ENCODE results near the gene SDR42E2. TPM values are rescaled to one million over a fixed set of nuclear protein-coding genes. Genes with fewer than 3 reads are reported as not detected.

The SDR42E2 gene
- total and polyA plus RNA-seq, 4 donors = 0.07 TPM; not detected in 3

GRCh38 chr16:22232277-22233036 is 70.2 kb downstream of the SDR42E2 start:
- Histone ChIP-seq H3K36me3 (ENCODE audit: control insufficient read depth in 4 of 4, insufficient read depth in 3 of 4, low read depth in 1 of 4, low read length in 3 of 4) (peaks cover 0 to 6% (median 3%) of the 10 kb centered on the region in 4 donors), H3K27me3 (ENCODE audit: control insufficient read depth in 4 of 4, insufficient read depth in 4 of 4, low read length in 3 of 4) (no peaks in the 10 kb centered on the region), H3K4me1 (ENCODE audit: control insufficient read depth in 4 of 4, insufficient read depth in 4 of 4, low read length in 3 of 4) (peaks cover 2 to 14% (median 11%) of the 10 kb centered on the region in 4 donors), H3K9me3 (ENCODE audit: control insufficient read depth in 4 of 4, low read length in 3 of 4) (no peaks in the 10 kb centered on the region), H3K4me3 (ENCODE audit: low read depth in 1 of 3, low read length in 3 of 3) (no peak overlapping the region), H3K9ac (ENCODE audit: low read depth in 1 of 2, low read length in 2 of 2) (peak overlapping the region in 1 of 2 donors; percentile 72), H3K27ac (ENCODE audit: low read depth in 1 of 2, low read length in 2 of 2) (peak overlapping the region; percentile 75 to 84)
- TF ChIP-seq HNF4G (IDR thresholded peaks at IDR 0.05) = peak; percentile 81
- TF ChIP-seq REST (IDR thresholded peaks at IDR 0.05) = peak; percentile 83
- peak; percentile 17 for TF ChIP-seq NR2F2 (IDR thresholded peaks at IDR 0.05)
- TF ChIP-seq HNF4A (conservative IDR thresholded peaks at IDR 0.05) = peak; percentile 93 to 95
- TF ChIP-seq CTCF (IDR thresholded peaks at IDR 0.05; ENCODE audit: low read depth, low read length, missing input control) = no peak
- TF ChIP-seq RXRA (IDR thresholded peaks at IDR 0.05) = peak; percentile 82 to 94
- no peak for TF ChIP-seq TAF1 (conservative IDR thresholded peaks at IDR 0.05)
- TF ChIP-seq SP1 (IDR thresholded peaks at IDR 0.05) = peak; percentile 97
- peak; percentile 34 to 53 for TF ChIP-seq RAD21 (IDR thresholded peaks at IDR 0.05)
- TF ChIP-seq EGR1 (IDR thresholded peaks at IDR 0.05; ENCODE audit: low read depth in 2 of 2) = peak; percentile 35 to 55
- TF ChIP-seq YY1 (IDR thresholded peaks at IDR 0.05) = peak; percentile 97
- TF ChIP-seq MAX (IDR thresholded peaks at IDR 0.05) = peak; percentile 87
- peak; percentile 66 to 86 for TF ChIP-seq JUND (IDR thresholded peaks at IDR 0.05)
- TF ChIP-seq FOXA1 (IDR thresholded peaks at IDR 0.05) = peak; percentile 77
- TF ChIP-seq GABPA (IDR thresholded peaks at IDR 0.05 in 1 of 2, conservative IDR thresholded peaks at IDR 0.05 in 1 of 2) = peak in 1 of 2 donors; percentile 49
- peak; percentile 90 for TF ChIP-seq ZBTB33 (IDR thresholded peaks at IDR 0.05)
- peak; percentile 81 for TF ChIP-seq FOXA2 (IDR thresholded peaks at IDR 0.05)
- peak; percentile 51 for TF ChIP-seq ATF3 (IDR thresholded peaks at IDR 0.05)
- 42% methylated on average over 14 of the region's 14 CpGs for WGBS
- DNase-seq (ENCODE audit: low spot score) = peak; percentile 66
